HG03045 (cell line): ENCODE measurements around the gene GALNT17.

Source experiments
- ATAC-seq: cut with Tn5 transposase; IDR thresholded peaks from one replicate; pipeline ENCODE4 v1.9.1; 2021; ENCODE audit warnings: mild to moderate bottlenecking, moderate library complexity; ENCODE audit not compliant: unreplicated experiment

Gene GALNT17

DNA sequence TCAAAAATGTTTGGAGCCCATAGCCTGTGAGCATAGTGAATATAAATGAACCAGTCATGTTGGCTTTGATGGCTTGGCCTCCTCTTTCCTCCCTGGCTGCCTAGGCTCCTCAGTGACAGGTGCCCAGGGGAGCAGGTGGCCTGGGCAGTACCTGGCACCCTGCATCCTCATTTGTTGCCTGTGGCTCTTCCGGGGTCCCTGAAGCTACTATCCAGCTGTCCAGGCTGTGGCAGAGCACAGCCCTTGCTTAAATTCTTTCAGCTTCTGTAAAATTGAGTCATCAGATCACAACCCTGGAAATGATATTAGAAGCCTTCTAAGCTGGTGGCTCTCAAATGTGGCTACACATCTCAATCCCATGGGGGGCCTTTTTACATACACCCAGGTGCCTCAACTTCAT, 525.4 kb downstream of the GALNT17 start:
- ATAC-seq = no peak

DNA sequence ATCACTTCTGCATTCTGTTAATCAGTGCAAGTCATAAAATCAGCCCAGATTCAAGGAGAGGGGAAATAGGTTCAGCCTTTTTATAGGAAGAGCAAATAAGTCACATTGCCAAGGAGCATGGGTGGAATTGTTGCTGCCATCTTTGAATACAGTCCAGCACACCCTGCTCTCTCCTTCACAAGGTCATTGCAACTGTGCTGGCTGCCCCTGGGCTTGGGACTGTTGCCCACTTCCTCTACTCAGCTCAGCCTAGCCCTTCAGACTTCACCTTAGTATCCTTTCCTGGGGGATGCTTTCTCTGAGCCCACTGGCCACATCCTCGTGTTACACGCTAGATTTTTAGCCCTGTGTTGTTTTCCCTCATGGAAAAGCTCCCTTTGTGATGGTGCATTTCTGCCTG, 527.7 kb downstream of the GALNT17 start:
- ATAC-seq = no peak

DNA sequence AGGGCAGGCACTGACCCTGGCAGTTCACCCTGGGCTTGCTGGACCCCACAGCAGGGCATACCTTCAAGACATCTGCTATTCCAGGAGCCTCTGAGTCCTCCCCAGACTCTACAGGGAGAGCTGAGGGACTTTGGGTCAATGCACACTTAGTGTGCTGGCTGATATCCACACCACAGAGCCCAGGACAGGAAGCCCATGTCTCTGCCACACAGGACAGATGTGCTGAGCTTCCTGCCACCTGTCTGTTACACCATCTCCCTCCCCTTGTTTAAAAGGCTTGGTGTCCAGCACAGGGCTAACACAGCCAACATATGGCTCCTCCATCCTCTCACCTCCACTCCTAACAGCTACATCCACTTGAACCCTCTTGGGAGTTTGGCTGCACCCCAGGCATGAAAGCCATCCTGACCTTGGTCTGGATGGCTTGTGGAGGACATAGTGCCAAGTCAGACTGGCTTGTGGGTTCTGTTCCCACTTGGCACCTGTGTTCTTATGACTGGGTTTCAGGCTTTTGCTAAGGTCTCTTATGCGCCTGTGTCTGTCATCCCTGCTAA, 529.8 kb downstream of the GALNT17 start:
- no peak for ATAC-seq

DNA sequence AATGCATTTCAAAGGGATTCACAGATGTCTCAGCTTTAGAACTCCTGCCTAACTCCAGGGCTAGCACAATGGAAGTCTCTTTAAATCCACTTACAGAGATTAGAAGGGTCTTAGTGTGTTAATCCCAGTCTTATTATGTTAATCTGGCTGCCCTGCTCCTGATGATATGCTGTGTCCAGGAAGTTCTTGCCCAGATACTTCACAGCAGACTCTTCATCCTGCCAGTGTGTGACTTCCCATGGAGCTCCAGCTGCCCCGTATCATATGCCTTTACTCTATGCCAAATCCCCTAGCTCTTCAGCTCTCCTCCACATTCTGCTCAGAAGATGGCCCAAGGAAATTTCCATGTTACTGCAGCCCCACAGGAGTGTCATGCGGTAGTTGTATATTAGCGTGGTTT, 533.8 kb downstream of the GALNT17 start:
- no peak for ATAC-seq

DNA sequence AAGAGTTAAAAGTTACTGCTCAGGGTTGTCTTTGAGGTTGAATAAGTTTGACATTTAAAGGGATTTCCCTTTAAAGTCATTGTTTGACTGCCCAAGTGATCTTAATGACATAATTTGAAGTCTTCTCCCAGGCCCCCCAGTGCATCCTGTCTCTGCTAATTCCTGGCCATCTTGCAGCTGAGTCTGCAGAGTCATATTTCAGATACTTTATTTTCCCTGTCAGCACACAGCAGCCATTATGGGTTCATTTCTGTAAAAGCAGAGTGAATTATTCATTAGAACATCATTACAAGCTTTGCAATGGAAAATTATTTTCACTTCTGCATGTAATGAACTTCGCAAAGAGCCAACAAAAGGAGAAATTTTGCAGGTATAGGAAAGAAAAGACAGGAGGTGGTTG, 536.6 kb downstream of the GALNT17 start:
- no peak for ATAC-seq

DNA sequence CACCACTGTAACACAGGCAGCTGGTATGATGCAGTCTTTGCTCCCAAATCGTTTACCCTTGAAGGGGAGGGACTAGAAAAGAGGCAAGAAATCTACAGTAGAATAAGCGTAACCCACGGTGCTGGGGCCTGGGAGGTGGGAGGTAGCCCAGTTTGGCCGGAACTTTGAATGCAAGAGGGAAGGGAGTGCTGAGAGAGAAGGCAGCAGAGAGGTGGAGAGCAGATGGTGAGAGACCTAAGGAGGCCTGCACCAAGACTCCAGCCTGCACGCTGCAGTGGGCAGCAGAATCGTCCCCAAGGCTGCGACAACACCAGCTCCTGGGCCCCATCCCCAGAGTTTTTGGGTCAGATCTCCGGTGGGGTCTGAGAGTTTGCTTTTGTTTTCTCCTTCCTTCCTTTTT, 547.5 kb downstream of the GALNT17 start:
- ATAC-seq = no peak

DNA sequence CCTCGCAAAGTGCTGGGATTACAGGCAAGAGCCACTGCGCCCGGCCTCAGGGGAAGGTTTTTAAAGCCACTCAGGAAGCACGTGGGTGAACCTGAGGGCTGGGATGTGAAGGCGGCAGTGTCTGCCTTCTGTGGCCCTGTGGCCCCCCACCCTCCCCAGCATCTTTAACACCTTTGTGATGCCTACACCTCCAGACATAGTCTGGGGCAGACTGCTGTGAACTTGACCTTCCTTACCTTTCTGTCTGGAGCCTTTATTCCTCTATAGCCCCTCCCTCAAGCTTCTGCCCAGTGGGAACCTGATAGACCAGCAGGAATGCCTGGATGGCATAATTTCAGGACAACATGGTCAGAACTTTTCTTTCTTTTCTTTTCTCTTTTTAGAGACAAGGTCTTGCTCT, 550.2 kb downstream of the GALNT17 start:
- ATAC-seq = no peak

DNA sequence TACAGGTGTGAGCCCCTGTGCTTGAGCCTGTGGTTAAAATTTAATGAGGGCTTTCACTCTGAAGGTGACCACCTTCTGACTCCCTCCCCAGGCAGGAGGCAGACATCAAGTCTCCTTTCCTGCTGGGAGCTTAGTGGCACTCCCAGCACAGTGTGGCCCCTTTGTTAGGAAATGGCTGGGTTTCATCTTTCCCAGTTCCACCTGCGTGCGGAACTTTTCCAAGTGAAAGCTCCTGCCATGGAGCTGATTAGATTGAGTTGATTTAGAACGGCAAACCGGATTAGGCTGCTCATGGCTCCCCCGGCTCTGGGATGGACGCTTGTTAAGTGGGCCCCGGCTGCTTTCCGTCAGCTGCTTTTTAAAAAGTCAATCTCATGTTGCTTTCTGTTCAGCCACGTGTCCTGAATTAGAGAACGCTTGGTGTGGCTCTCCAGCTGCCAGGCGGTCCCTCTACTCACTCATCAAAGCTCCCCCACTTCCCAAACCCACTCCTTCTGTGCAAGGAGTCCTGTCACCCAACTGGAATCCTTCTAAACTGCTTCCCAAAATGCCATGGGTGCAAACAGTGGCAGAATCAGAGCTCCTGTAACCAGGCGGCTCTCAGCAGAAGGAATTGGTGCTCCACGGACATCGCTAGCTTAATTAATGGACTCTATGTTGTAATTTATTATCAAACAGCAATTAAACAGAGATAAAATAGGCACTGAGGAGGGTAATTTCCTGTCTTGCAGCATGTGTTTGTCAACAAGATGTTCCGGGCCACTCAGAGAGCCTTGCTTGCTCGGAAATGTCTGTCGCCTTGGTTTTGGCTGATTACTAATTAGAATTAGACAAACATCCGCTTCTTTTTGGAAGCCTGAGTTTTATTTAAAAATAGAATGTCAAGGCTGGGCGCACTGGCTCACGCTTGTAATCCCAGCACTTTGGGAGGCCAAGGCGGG, 551.2 kb downstream of the GALNT17 start:
- no peak for ATAC-seq

DNA sequence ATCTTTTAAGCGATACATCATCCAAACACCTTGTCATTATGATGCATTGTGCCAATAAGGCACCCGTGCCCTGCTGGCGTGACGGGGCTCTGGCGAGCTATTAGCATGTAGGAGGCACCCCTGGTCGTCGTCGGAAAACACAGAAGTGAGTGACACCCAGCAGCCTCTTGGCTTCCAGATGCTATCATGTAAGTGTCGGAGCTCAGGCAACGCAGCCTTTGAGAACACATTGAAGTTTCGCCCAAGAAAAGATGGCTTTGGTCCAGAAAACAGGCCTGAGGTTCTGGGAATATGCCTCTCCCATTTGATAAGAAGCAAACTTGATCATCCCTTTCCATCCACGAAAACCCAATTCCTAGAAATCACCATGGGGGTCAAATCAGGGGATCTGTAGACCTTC, 555.3 kb downstream of the GALNT17 start:
- ATAC-seq = no peak

DNA sequence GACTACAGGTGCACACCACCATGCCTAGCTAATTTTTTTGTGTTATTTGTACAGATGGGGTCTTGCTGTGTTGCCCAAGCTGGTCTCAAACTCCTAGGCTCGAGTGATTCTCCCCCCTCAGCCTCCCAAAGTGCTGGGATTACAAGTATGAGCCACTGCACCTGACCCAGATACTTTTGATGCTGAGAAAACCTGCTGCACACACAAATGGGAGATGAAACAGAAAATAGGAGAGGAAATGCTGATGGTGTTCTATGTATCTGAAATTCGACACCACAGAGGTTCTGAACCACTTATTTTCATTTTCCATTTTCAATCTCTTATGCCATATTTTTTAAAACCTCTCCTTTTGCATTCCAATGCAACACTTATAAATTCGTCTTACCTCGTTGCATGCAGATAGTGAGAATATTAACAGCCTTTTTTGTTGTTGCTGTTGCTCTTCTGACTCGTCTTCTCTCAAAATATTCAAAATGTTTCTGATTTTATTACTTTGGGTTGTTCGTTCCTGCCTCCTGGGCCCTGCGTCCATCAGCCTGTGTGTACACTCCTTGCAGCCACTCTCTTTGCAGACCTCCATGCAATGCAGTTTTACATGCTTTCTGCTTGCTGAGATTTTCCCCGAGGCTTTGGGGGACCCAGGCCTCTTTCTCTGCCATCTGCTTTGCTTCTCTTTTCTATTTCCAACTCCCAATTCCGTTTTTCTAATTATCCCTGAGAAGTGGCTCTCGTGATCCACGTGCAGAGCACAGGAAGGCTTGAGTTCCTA, 556.1 kb downstream of the GALNT17 start:
- no peak for ATAC-seq

DNA sequence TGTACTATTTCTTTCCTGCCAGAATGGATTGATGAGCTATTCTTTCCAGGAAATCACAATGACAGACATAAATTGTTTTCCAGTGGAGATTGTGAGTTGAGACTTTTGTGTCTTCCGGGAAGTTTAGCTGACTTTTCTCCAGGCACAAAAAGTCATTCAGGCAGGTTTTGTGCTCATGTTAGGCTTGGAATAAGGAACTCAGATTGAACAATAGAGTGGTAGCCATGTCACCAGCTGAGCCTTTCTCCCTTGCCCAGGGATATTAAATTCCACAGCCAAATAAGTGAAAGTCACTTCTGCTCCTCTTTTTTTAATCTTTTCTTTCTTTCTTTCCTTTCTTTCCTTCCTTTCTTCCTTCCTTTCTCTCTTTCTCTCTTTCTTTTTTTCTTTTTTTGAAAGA, 559.6 kb downstream of the GALNT17 start:
- no peak for ATAC-seq

DNA sequence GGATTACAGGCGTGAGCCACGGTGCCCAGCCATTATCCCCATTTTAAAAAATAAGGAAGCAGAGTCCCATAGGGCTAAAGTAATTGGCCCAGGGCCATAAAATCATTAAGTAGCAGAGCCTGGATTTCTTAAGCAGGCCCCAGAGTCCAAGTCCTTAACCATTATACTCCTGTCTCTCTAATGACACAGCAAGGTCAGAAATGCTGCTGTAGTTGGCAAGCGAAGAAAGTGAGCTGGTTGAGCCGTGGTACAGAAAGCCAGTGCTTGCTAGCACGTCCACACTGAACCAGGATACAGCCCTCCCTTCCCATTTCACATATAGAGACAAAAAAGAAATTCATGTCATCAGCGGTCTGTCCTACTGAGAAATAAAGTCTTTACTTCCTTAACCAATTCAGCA, 562.7 kb downstream of the GALNT17 start:
- no peak for ATAC-seq

DNA sequence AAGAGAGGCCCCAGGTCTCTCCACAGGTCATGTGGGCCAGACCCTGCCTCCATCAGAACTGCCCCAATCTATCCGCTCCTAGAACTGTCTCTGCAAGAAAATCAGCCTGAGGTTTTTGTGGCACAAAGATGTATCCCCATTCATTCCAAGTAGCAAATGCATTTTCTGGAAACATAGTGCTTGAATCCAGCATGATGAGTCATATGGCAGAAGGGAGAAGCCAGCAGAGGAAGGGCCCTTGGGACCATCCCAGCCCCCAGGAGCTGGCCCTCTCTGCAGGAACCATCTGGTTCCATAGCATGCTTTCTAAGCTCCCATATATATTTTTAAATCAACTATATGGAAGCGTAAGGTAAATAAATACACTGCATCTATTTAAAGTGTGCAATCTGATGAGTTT, 563.2 kb downstream of the GALNT17 start:
- no peak for ATAC-seq

DNA sequence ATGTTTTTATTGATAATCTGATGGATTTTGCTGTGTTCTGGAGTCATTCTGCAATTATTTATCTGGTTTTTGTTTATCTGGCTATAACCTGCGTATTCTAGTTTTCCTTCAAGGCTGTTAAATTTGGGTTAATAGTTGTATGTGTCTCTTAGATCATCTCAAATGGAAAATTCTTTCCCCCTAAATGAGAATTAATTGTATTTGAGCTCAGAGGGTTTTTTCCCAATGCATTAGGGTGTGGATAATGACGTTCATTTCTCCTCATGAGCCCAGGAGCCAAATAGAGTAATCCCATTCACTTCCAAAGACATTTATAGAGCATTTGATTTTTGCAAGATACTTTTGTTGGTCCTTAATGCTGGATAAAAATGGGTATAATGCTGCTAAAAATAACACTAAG, 564.6 kb downstream of the GALNT17 start:
- no peak for ATAC-seq

DNA sequence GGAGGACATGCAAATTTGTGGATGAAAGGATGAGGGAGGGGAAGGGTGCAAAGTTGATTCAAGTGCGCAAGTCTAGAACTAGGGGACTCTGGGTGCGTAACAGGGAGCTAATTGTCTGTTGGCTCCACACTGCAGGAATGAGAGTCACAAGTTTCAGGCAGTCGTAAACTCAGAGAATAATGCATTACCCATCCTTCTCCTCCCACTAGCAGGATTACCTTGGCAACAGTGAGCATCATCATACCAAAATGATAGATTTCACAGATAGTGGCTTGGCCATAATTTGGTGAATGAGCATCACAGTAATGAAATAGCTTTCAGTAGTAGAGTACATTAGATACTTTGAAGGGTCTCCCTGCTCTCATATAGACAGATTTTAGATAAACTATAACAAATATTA, 565.5 kb downstream of the GALNT17 start:
- no peak for ATAC-seq

DNA sequence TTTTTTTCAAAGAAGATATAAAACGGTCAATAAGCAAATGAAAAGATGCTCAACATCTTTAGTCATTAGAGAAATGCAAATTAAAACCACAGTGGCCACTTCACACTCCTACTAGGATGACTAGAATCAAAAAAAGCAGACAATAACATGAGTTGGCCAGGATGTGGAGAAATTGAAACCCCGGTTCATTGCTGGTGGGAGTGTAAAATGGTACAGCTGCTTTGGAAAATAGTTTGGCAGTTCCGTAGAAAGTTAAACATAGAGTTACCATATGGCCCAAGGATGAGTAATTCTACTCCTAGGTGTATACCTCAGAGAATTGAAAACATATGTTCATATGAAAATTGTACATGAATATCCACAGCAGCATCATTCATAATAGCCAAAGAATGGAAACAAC, 573.3 kb downstream of the GALNT17 start:
- no peak for ATAC-seq

DNA sequence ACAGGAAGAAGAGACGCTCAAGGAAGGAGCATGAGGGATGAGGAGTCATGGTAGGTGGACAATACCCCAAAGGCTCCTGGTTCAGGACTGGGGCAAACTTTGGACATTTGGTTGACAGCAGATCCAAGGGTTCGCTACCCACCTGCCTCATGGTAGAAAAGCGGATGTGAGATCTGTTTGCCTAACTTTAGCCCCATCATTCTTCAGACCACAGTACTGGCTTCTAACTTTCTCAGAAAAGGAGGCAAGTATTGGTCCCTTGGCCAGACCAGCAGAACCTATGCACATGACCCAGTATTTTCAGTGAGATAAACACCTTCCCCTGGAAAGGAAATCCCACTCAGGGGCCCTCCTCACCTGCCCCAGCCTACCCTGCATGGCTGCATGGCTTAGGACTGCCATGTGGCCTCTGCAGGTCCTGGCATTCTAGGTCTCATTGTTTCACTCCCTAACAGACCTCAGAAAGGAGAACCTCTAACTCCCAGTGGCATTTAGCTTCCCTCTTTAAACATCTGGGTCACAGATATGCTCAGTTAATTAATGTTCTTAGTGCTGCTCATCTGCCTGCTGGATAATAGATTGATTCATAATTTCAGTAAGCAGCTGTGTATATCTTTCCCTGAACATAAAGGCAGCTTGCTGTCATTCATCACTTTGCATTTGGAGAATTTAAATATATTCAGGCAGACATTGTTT, 574.1 kb downstream of the GALNT17 start:
- ATAC-seq = no peak

DNA sequence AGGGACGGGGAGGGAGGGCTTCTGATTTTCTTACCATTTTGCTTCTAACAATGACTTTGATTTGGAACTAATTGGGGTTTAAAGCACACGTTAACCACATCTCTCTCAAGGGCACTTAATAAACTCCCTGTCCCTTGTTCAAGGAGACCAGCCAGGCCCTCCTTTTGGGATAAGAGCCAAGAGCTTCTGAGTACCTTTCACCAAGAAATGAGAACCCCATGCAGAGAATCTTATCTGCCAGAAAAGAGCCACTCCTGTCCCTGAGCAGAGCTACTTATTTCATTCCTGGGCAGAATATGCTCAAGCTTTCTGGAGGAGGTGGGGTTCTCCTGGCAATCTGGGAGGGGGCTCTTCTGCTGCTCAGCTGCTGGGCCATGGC, 574.6 kb downstream of the GALNT17 start:
- ATAC-seq = no peak

DNA sequence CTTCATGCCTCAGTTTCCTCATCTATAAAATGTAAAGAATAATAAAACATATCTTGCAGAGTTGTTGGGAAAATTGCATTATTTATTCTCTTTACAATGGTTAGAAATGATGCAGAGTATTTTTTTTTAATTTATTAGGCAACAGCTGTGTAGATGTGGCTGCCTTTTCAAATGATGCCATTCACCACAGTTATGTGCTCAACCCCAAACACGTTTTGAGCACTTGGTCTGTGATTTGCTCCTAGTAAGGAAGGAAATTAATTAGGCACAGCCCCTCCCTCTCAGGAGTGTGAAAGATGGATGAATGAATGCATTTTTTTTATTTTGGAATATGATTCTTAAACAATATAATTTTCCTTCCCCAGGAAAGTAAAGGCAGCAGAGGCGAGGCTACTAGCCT, 575.1 kb downstream of the GALNT17 start:
- ATAC-seq = no peak

DNA sequence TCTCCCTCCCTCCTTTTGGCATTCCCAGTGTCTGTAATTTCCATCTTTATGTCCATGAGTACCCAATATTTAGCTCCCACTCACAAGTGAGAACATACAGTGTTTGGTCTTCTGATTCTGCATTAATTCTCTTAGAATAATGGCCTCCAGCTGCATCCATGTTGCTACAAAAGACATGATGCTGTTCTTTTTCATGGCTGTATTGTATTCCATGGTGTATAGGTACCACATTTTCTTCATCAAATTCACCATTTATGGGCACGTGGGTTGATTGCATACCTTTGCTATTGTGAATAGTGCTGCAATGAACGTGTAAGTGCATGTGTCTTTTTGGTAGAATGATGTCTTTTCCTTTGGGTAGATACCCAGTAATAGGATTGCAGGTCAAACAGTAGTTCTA, 576.8 kb downstream of the GALNT17 start:
- ATAC-seq = no peak

DNA sequence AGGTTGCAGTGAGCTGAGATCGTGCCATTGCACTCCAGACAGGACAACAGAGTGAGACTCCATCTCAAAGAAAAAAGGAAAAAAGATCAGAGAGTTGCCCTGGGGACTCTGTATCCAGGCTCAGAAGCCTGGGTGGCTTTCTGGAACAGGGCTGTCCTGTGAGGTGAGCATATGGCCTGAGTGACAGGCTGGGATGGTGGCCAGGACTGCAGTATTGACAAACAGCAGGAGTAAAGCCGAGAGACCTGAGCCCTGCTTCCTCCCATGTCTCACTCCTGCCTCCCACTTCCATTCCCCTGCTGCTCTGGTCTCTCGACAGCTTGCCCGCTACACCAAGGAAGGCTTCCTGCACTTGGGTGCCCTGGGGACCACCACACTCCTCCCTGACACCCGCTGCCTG, 578.5 kb downstream of the GALNT17 start:
- no peak for ATAC-seq
